Breast epithelium (tissue), 4 donors: ENCODE measurements around the gene STT3B. TPM values are rescaled to one million over a fixed set of nuclear protein-coding genes. Genes with fewer than 3 reads are reported as not detected.

Source experiments
- DNase-seq, 2 donors: peaks; one replicate each; pipeline ENCODE4 v3.0.0-alpha.2; 2019; ENCODE audit warnings: low spot score in 2 of 2
- H3K27ac ChIP-seq, 2 donors: fragments of 200-600 bp; sonication (generic) in 1 of 2; one replicate each; pipeline ENCODE4 v1.5.1; 2016 to 2019; ENCODE audit warnings: mild to moderate bottlenecking in 1 of 2
- H3K27me3 ChIP-seq, 2 donors: fragments of 200-600 bp; sonication (generic) in 1 of 2; one replicate each; pipeline versions ENCODE4 v1.5.1 to v1.6.0; 2017 to 2019; ENCODE audit warnings: control low read depth in 1 of 2, mild to moderate bottlenecking in 1 of 2
- H3K36me3 ChIP-seq: fragments of 200-600 bp; one replicate; pipeline ENCODE4 v1.5.1; 2019
- H3K4me1 ChIP-seq, 2 donors: fragments of 200-600 bp; sonication (generic); one replicate each; pipeline ENCODE4 v1.5.1; 2016 to 2019; ENCODE audit warnings: control low read depth in 1 of 2
- H3K4me3 ChIP-seq, 3 donors: fragments of 200-600 bp; sonication (generic); 1 replicate in 2 of 3; 2 replicates in 1 of 3; pipeline ENCODE4 v1.5.1; 2016 to 2019; ENCODE audit warnings: mild to moderate bottlenecking in 3 of 3, moderate library complexity in 2 of 3
- H3K9me3 ChIP-seq, 2 donors: fragments of 200-600 bp; sonication (generic) in 1 of 2; one replicate each; pipeline ENCODE4 v1.5.1; 2016 to 2019; ENCODE audit warnings: control low read depth in 1 of 2
- CTCF ChIP-seq, 3 donors: fragments of 450-650 bp; IDR thresholded peaks; one replicate each; pipeline ENCODE4 v1.5.1; 2016 to 2017; ENCODE audit warnings: antibody characterized with exemption in 3 of 3, mild to moderate bottlenecking in 3 of 3, moderate library complexity in 3 of 3
- POLR2A ChIP-seq: fragments of 450-650 bp; IDR thresholded peaks from one replicate; pipeline ENCODE4 v1.6.1; 2016; ENCODE audit warnings: antibody characterized with exemption, mild to moderate bottlenecking, moderate library complexity
- POLR2AphosphoS5 ChIP-seq, 3 donors: sonication (generic); formaldehyde crosslinking; IDR thresholded peaks; one replicate each; pipeline ENCODE4 v1.6.1; 2017; ENCODE audit warnings: antibody characterized with exemption in 3 of 3
- intact Hi-C: fragments of 100-400 bp; cut with DNase I; formaldehyde crosslinking; loops from one replicate; pipeline ENCODE4 v1.15.1; 2023; ENCODE audit warnings: low total_unique reads
- total RNA-seq, 3 donors: library from RNA; depleted of rRNA; stranded (reverse); fragments of >200 nt; gene quantifications; one replicate each; pipeline ENCODE4 v1.1.0, GENCODE V29; 2016

STT3B gene
- total RNA-seq, 3 donors from 2014 or later = 93.5 to 132 (median 109) TPM

DNA sequence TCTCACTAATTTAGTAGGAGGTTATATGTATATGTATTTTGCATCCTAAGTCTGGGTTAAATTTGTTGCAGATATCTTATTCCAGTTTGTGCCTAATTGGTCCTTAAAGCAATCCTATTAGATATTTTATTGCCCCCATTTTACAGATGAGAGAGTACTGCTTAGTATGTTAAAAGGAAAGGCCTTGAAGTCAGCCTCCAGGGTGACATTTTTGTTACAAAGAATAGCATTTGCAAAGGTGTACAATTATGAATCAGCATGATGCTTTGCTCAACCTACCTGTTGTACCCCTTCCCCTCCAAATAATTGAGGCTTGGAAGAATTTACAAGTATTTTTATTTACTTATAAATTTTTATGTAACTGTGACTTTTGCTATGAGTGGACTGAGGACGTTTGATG lies 14.0 kb downstream of the STT3B start:
- H3K27me3 ChIP-seq = no peaks in the 10 kb centered on the region
- H3K4me3 ChIP-seq = no peak overlapping the region
- TF ChIP-seq POLR2AphosphoS5 (IDR thresholded peaks at IDR 0.05) = no peak
- no peak for TF ChIP-seq POLR2A
- no peak for TF ChIP-seq CTCF (IDR thresholded peaks at IDR 0.05)
- H3K36me3 ChIP-seq = no peaks in the 10 kb centered on the region
- H3K9me3 ChIP-seq = no peaks in the 10 kb centered on the region
- no peak overlapping the region for H3K27ac ChIP-seq
- peaks cover 0 to 12% of the 10 kb centered on the region in 2 donors for H3K4me1 ChIP-seq
- DNase-seq = no peak
- intact Hi-C loops = no loop called here

GRCh38 chr3:31550452-31551251 lies 17.9 kb downstream of the STT3B start:
- TF ChIP-seq POLR2A (no peak), CTCF (IDR thresholded peaks at IDR 0.05) (peak in 2 of 3 donors; percentile 41 to 45)
- Histone ChIP-seq H3K36me3 (no peaks in the 10 kb centered on the region), H3K4me3 (no peak overlapping the region), H3K27ac (no peak overlapping the region), H3K4me1 (peaks cover 0 to 12% of the 10 kb centered on the region in 2 donors), H3K27me3 (no peaks in the 10 kb centered on the region), H3K9me3 (no peaks in the 10 kb centered on the region)
- DNase-seq = no peak
- intact Hi-C loops = no loop called here

DNA sequence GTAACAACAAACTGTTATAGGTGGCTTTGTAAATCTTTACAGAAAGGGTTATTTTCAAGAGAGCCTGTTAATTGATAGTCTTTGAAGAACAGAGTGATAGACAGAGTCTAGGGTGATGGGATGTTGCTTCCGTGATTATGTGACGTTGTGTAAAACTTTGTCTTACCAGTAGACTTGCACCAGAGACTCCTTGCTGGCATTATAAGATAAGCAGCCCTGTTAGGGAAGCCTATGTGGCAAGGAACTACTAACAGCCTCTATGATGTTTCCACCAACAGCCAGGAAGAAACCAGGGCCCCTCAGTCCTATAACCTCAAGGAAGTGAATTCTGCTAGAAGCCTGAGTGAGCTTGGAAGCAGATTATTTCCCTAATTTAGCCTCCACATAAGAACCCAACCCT lies 18.9 kb downstream of the STT3B start:
- intact Hi-C loops = no loop called here
- Histone ChIP-seq H3K27me3 (no peaks in the 10 kb centered on the region), H3K4me1 (peaks cover 0 to 12% of the 10 kb centered on the region in 2 donors), H3K36me3 (no peaks in the 10 kb centered on the region), H3K9me3 (no peaks in the 10 kb centered on the region), H3K27ac (no peak overlapping the region), H3K4me3 (no peak overlapping the region)
- TF ChIP-seq POLR2AphosphoS5 (IDR thresholded peaks at IDR 0.05) (no peak), POLR2A (no peak), CTCF (IDR thresholded peaks at IDR 0.05) (no peak)
- no peak for DNase-seq

- no peak for DNase-seq
- Histone ChIP-seq H3K36me3 (no peaks in the 10 kb centered on the region), H3K9me3 (no peaks in the 10 kb centered on the region), H3K27ac (no peak overlapping the region), H3K4me3 (no peak overlapping the region), H3K27me3 (no peaks in the 10 kb centered on the region), H3K4me1 (peaks cover 0 to 12% of the 10 kb centered on the region in 2 donors)
- intact Hi-C loops = no loop called here
- TF ChIP-seq POLR2A = no peak
- TF ChIP-seq CTCF (IDR thresholded peaks at IDR 0.05) = no peak
Observed at GRCh38 chr3:31552103-31552502, 19.4 kb downstream of the STT3B start.

GRCh38 chr3:31553258-31553657 lies 20.5 kb downstream of the STT3B start:
- H3K36me3 ChIP-seq = no peaks in the 10 kb centered on the region
- no peak for DNase-seq
- H3K27me3 ChIP-seq = no peaks in the 10 kb centered on the region
- H3K9me3 ChIP-seq = no peaks in the 10 kb centered on the region
- peaks cover 0 to 12% of the 10 kb centered on the region in 2 donors for H3K4me1 ChIP-seq
- no peak overlapping the region for H3K27ac ChIP-seq
- no peak for TF ChIP-seq POLR2AphosphoS5 (IDR thresholded peaks at IDR 0.05)
- TF ChIP-seq CTCF (IDR thresholded peaks at IDR 0.05) = no peak
- TF ChIP-seq POLR2A = no peak
- no peak overlapping the region for H3K4me3 ChIP-seq
- intact Hi-C loops = no loop called here
